Fibroblast of skin of left quadriceps (primary cell): Measurements from ENCODE around the gene HOXC4.
"Not testable (repeated sequence)": the region's sequence is repeated elsewhere in the genome, so short reads cannot be mapped to it uniquely, and the experiment has no call there.

Source experiments
- DNase-seq, 2 experiments: peaks; one replicate each; pipeline ENCODE4 v3.0.0-alpha.2; 2013; ENCODE audit warnings: low read depth in 2 of 2

HOXC4 gene

GRCh38 chr12:54055552-54055951 lies 1.9 kb downstream of the HOXC4 start:
- no peak for DNase-seq

GRCh38 chr12:54056110-54056509 lies 2.5 kb downstream of the HOXC4 start:
- DNase-seq: no peak

- no peak for DNase-seq
Observed at GRCh38 chr12:54058128-54058768, 4.6 kb downstream of the HOXC4 start.

- no peak for DNase-seq
Observed at GRCh38 chr12:54059668-54060067, 6.0 kb downstream of the HOXC4 start.

- no peak for DNase-seq
Observed at GRCh38 chr12:54060174-54060974, 6.7 kb downstream of the HOXC4 start.

GRCh38 chr12:54060975-54061778 lies 7.5 kb downstream of the HOXC4 start:
- no peak for DNase-seq

- no peak for DNase-seq
Observed at GRCh38 chr12:54065677-54066076, 12.0 kb downstream of the HOXC4 start.

- no peak for DNase-seq
Observed at GRCh38 chr12:54066408-54066807, 12.8 kb downstream of the HOXC4 start.

- DNase-seq: no peak
Observed at GRCh38 chr12:54068418-54069070, 14.9 kb downstream of the HOXC4 start.

GRCh38 chr12:54071942-54072341 lies 18.3 kb downstream of the HOXC4 start:
- DNase-seq: no peak

GRCh38 chr12:54074308-54074707 lies 20.7 kb downstream of the HOXC4 start:
- no peak for DNase-seq

- no peak for DNase-seq
Observed at GRCh38 chr12:54075409-54075808, 21.8 kb downstream of the HOXC4 start.

GRCh38 chr12:54075974-54076373 lies 22.3 kb downstream of the HOXC4 start:
- no peak for DNase-seq

GRCh38 chr12:54077843-54078242 lies 24.2 kb downstream of the HOXC4 start:
- DNase-seq: not testable (repeated sequence)

GRCh38 chr12:54079115-54079514 lies 25.5 kb downstream of the HOXC4 start:
- DNase-seq: not testable (repeated sequence)

GRCh38 chr12:54080008-54080924 lies 26.6 kb downstream of the HOXC4 start:
- DNase-seq: not testable (repeated sequence)

- DNase-seq: peak in 1 of 2 experiments; percentile 24
Observed at GRCh38 chr12:54081053-54081514, 27.4 kb downstream of the HOXC4 start.

GRCh38 chr12:54081581-54082396 lies 28.2 kb downstream of the HOXC4 start:
- not testable (repeated sequence) for DNase-seq

- no peak for DNase-seq
Observed at GRCh38 chr12:54082397-54082892, 28.8 kb downstream of the HOXC4 start.

- not testable (repeated sequence) for DNase-seq
Observed at GRCh38 chr12:54088011-54088410, 34.4 kb downstream of the HOXC4 start.
